HepG2 (cell line): ENCODE data around the gene ARHGAP4. TPM values are rescaled to one million over a fixed set of nuclear protein-coding genes. Genes with fewer than 3 reads are reported as not detected.

Experiments
- ADNP ChIP-seq: sonication (generic); formaldehyde crosslinking; IDR thresholded peaks from 2 replicates; pipeline ENCODE4 v1.4.0; 2020; ENCODE audit warnings: missing genetic modification reagents
- CBX1 ChIP-seq: IDR thresholded peaks from one replicate; pipeline ENCODE4 v1.6.1; 2016; ENCODE audit warnings: antibody characterized with exemption, low read depth
- ETV5 ChIP-seq: IDR thresholded peaks from 2 replicates; pipeline ENCODE4 v1.6.1; 2018; ENCODE audit warnings: missing biosample characterization, missing genetic modification reagents, inconsistent platforms, borderline replicate concordance
- GABPA ChIP-seq, 2 experiments: IDR thresholded peaks; 2 replicates each; pipeline ENCODE4 v1.6.1; 2011 to 2016; ENCODE audit warnings: low read depth in 2 of 2, low read length in 1 of 2, missing biosample characterization in 1 of 2, missing genetic modification characterization in 1 of 2
- GABPB1 ChIP-seq: IDR thresholded peaks from 2 replicates; pipeline ENCODE4 v1.6.1; 2016; ENCODE audit warnings: mild to moderate bottlenecking, missing genetic modification reagents, moderate library complexity, missing compliant biosample characterization
- HBP1 ChIP-seq: IDR thresholded peaks from 2 replicates; pipeline ENCODE4 v1.6.1; 2016; ENCODE audit warnings: low read depth, control low read depth
- HIVEP1 ChIP-seq: sonication (generic); formaldehyde crosslinking; IDR thresholded peaks from 2 replicates; pipeline ENCODE4 v1.4.0; 2020; ENCODE audit warnings: mild to moderate bottlenecking, missing genetic modification reagents
- HOXA5 ChIP-seq: sonication (generic); formaldehyde crosslinking; IDR thresholded peaks from 2 replicates; pipeline ENCODE4 v1.4.0; 2020; ENCODE audit warnings: missing genetic modification reagents
- NBN ChIP-seq: fragments of 450-650 bp; conservative IDR thresholded peaks from 2 replicates; pipeline ENCODE4 v1.6.1; 2017
- NR2F2 ChIP-seq: IDR thresholded peaks from 2 replicates; pipeline ENCODE4 v1.6.1; 2012; ENCODE audit warnings: low read depth, inconsistent platforms, borderline replicate concordance
- RBFOX2 ChIP-seq: fragments of 200-400 bp; formaldehyde crosslinking; IDR thresholded peaks from 2 replicates; pipeline ENCODE4 v1.6.1; 2017; ENCODE audit warnings: low read depth, mild to moderate bottlenecking, low read length
- RFXANK ChIP-seq: IDR thresholded peaks from 2 replicates; pipeline ENCODE4 v1.6.1; 2016
- RXRA ChIP-seq: sonication (generic); formaldehyde crosslinking; IDR thresholded peaks from 2 replicates; pipeline ENCODE4 v1.5.1; 2020; ENCODE audit warnings: missing genetic modification reagents
- SAP130 ChIP-seq: IDR thresholded peaks from 2 replicates; pipeline ENCODE4 v1.6.1; 2016; ENCODE audit warnings: low read depth
- SOX5 ChIP-seq: IDR thresholded peaks from 2 replicates; pipeline ENCODE4 v1.6.1; 2016; ENCODE audit warnings: borderline replicate concordance
- SRSF9 ChIP-seq: fragments of 200-400 bp; formaldehyde crosslinking; IDR thresholded peaks from 2 replicates; pipeline ENCODE4 v1.6.1; 2018; ENCODE audit warnings: borderline replicate concordance, mild to moderate bottlenecking, low read depth, low read length; ENCODE audit not compliant: insufficient read depth, poor library complexity, severe bottlenecking
- TARDBP ChIP-seq: sonication (generic); formaldehyde crosslinking; IDR thresholded peaks from 2 replicates; pipeline ENCODE4 v1.8.0; 2022; ENCODE audit warnings: mild to moderate bottlenecking, missing genetic modification reagents
- TBP ChIP-seq: sonication (generic); formaldehyde crosslinking; IDR thresholded peaks from 2 replicates; pipeline ENCODE4 v1.5.0; 2020; ENCODE audit warnings: missing genetic modification reagents
- U2AF1 ChIP-seq: fragments of 200-400 bp; formaldehyde crosslinking; optimal IDR thresholded peaks from 2 replicates; pipeline ENCODE3; 2017; ENCODE audit warnings: mild to moderate bottlenecking, low read depth, low read length
- ZFP90 ChIP-seq: sonication (generic); formaldehyde crosslinking; IDR thresholded peaks from 2 replicates; pipeline ENCODE4 v1.8.0; 2022; ENCODE audit warnings: missing genetic modification reagents, mild to moderate bottlenecking, inconsistent platforms, borderline replicate concordance
- ZFY ChIP-seq: sonication (generic); formaldehyde crosslinking; IDR thresholded peaks from 2 replicates; pipeline ENCODE4 v1.4.0; 2020; ENCODE audit warnings: missing genetic modification reagents
- ZNF329 ChIP-seq: sonication (generic); formaldehyde crosslinking; IDR thresholded peaks from 2 replicates; pipeline ENCODE4 v1.9.0; 2021; ENCODE audit warnings: low read depth, mild to moderate bottlenecking, missing genetic modification reagents
- ZNF605 ChIP-seq: sonication (generic); formaldehyde crosslinking; IDR thresholded peaks from 2 replicates; pipeline ENCODE4 v1.8.0; 2022; ENCODE audit warnings: mild to moderate bottlenecking, missing genetic modification reagents
- ZNF670 ChIP-seq: sonication (generic); formaldehyde crosslinking; IDR thresholded peaks from 2 replicates; pipeline ENCODE4 v1.8.0; 2022; ENCODE audit warnings: mild to moderate bottlenecking, missing genetic modification reagents, borderline replicate concordance
- ZNF816 ChIP-seq: sonication (generic); formaldehyde crosslinking; IDR thresholded peaks from 2 replicates; pipeline ENCODE4 v1.8.0; 2022; ENCODE audit warnings: missing genetic modification reagents, mild to moderate bottlenecking, borderline replicate concordance
- ZNF839 ChIP-seq: sonication (generic); formaldehyde crosslinking; IDR thresholded peaks from 2 replicates; pipeline ENCODE4 v1.4.0; 2020; ENCODE audit warnings: missing genetic modification reagents, mild to moderate bottlenecking, borderline replicate concordance
- polyA plus RNA-seq, 8 experiments: library from polyadenylated mRNA; depleted of rRNA in 3 of 8; stranded (reverse) in 7 of 8; unstranded in 1 of 8; fragments of >200 nt; fragmentation: Illumina TruSeq in 4 of 8; extraction: Trizol in 4 of 8; gene quantifications; 2 replicates each; pipeline versions ENCODE4 v1.2.1 to v1.2.3, GENCODE V29; 2011 to 2016; ENCODE audit warnings: low read depth in 4 of 8, missing spikeins in 1 of 8, mixed read lengths in 1 of 8; ENCODE audit not compliant: insufficient read depth in 1 of 8
- total RNA-seq, 5 experiments: library from RNA; depleted of rRNA; stranded (reverse); fragments of >200 nt; fragmentation: Illumina TruSeq; extraction: Trizol; gene quantifications; 2 replicates each; pipeline ENCODE4 v1.2.3, GENCODE V29; 2016; ENCODE audit warnings: low read depth in 1 of 5
- TF ChIP-seq, protein P1 (sequence below): IDR thresholded peaks from 2 replicates; pipeline ENCODE4 v1.6.1; 2016; ENCODE audit warnings: low read depth

Gene ARHGAP4
- total and polyA plus RNA-seq, 2 of the 13 experiments (the other 11 are each of a cell fraction or from before 2014, with no cell fraction given), result 0.57 to 0.64 TPM

DNA sequence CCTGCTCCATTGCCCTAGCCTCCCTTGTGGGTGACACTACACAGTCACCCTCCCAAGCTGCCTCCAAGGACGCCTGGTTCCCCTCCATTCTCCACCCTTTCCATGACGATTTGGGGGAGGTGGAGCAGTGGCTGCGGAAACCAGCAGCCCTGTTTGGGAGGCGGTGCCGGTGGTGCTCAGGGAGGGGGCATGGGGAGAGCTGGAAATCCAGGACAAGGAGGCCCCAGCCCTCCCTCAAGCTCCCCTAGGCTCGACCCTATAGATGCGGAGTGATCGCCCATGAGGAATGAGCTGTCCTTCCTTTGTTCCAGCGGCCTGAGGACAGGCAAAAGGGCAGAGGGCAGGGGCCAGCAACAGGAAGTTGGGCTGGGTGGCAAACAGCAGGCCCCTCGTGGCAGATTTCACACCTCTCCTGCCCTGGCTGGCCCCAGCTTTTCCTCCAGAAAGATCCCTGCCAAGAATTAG is 22.0 kb upstream of the ARHGAP4 start (continued):
- 0 out of 2 replicates have a peak, but pooled peaks have one; percentile 53 for TF ChIP-seq ZNF605 (CRISPR knock-in tag)
- TF ChIP-seq ZNF816, result peak; percentile 37; the same call in 1 of the 2 replicates
- no peak for TF ChIP-seq HOXA5
- TF ChIP-seq RXRA, result peak; percentile 41; the same call in 1 of the 2 replicates
- TF ChIP-seq TARDBP, result no peak
- TF ChIP-seq ZNF329 (CRISPR knock-in tag), result no peak
- no peak for TF ChIP-seq HBP1
- no peak for TF ChIP-seq CBX1
- peak; percentile 67 for TF ChIP-seq NR2F2
- TF ChIP-seq GABPA (IDR thresholded peaks at IDR 0.05; ENCODE audit: low read depth, low read length), result no peak
- TF ChIP-seq GABPA (CRISPR knock-in tag; IDR thresholded peaks at IDR 0.05; ENCODE audit: low read depth), result peak; percentile 82
- TF ChIP-seq HIVEP1 (CRISPR knock-in tag), result no peak
- no peak for TF ChIP-seq ADNP
- TF ChIP-seq SRSF9, result no peak
- peak; percentile 45 for TF ChIP-seq SAP130
- no peak for TF ChIP-seq U2AF1
- TF ChIP-seq ETV5 (CRISPR knock-in tag), result peak; percentile 78; the same call in 1 of the 2 replicates
- TF ChIP-seq, protein P1, sequence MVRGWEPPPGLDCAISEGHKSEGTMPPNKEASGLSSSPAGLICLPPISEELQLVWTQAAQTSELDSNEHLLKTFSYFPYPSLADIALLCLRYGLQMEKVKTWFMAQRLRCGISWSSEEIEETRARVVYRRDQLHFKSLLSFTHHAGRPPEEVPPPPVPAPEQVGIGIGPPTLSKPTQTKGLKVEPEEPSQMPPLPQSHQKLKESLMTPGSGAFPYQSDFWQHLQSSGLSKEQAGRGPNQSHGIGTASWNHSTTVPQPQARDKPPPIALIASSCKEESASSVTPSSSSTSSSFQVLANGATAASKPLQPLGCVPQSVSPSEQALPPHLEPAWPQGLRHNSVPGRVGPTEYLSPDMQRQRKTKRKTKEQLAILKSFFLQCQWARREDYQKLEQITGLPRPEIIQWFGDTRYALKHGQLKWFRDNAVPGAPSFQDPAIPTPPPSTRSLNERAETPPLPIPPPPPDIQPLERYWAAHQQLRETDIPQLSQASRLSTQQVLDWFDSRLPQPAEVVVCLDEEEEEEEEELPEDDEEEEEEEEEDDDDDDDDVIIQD (CRISPR knock-in tag), result no peak
- TF ChIP-seq GABPB1 (CRISPR knock-in tag), result peak; percentile 82
- TF ChIP-seq ZFP90, result 0 out of 2 replicates have a peak, but pooled peaks have one; percentile 4
- peak; percentile 23; the same call in 1 of the 2 replicates for TF ChIP-seq ZFY (CRISPR knock-in tag)
- no peak for TF ChIP-seq RFXANK (CRISPR knock-in tag)
- no peak for TF ChIP-seq TBP (CRISPR knock-in tag)
- TF ChIP-seq SOX5 (CRISPR knock-in tag), result peak; percentile 57; the same call in 1 of the 2 replicates
- no peak for TF ChIP-seq RBFOX2
- peak; percentile 49; the same call in 1 of the 2 replicates for TF ChIP-seq ZNF670 (CRISPR knock-in tag)
- TF ChIP-seq ZNF839 (CRISPR knock-in tag), result no peak
- TF ChIP-seq NBN, result no peak
